Activated naive CD4-positive, alpha-beta T cell treated with anti-CD3 and anti-CD28 coated beads, Interleukin-2, amount 50 U/mL, for 72 hours (primary cell): ENCODE measurements around the gene ASB18. TPM values are rescaled to one million over a fixed set of nuclear protein-coding genes. Genes with fewer than 3 reads are reported as not detected.

Source experiments
- ATAC-seq, 2 donors: fragments of 150-1000 bp; cut with Tn5 transposase; 2 replicates each; pipeline ENCODE4 v1.10.0; 2021; ENCODE audit warnings: mild to moderate bottlenecking in 2 of 2, moderate library complexity in 2 of 2
- DNase-seq, 2 donors: peaks; one replicate each; pipeline ENCODE4 v3.0.0; 2021 to 2022; ENCODE audit warnings: low spot score in 2 of 2
- H3K27ac Mint-ChIP-seq, 2 donors: one replicate each; pipeline ENCODE4 v1.8.0; 2022; ENCODE audit warnings: mild to moderate bottlenecking in 2 of 2, mixed read lengths in 2 of 2
- H3K36me3 Mint-ChIP-seq, 2 donors: one replicate each; pipeline ENCODE4 v1.8.0; 2022; ENCODE audit warnings: mixed read lengths in 2 of 2
- H3K9me3 Mint-ChIP-seq, 2 donors: one replicate each; pipeline ENCODE4 v1.8.0; 2022; ENCODE audit warnings: mixed read lengths in 2 of 2
- total RNA-seq, 2 donors: library from RNA; stranded (reverse); gene quantifications; one replicate each; pipeline ENCODE4 v1.2.3, GENCODE V29; 2022

The ASB18 gene
- total RNA-seq, 2 donors from 2014 or later, result not detected

DNA sequence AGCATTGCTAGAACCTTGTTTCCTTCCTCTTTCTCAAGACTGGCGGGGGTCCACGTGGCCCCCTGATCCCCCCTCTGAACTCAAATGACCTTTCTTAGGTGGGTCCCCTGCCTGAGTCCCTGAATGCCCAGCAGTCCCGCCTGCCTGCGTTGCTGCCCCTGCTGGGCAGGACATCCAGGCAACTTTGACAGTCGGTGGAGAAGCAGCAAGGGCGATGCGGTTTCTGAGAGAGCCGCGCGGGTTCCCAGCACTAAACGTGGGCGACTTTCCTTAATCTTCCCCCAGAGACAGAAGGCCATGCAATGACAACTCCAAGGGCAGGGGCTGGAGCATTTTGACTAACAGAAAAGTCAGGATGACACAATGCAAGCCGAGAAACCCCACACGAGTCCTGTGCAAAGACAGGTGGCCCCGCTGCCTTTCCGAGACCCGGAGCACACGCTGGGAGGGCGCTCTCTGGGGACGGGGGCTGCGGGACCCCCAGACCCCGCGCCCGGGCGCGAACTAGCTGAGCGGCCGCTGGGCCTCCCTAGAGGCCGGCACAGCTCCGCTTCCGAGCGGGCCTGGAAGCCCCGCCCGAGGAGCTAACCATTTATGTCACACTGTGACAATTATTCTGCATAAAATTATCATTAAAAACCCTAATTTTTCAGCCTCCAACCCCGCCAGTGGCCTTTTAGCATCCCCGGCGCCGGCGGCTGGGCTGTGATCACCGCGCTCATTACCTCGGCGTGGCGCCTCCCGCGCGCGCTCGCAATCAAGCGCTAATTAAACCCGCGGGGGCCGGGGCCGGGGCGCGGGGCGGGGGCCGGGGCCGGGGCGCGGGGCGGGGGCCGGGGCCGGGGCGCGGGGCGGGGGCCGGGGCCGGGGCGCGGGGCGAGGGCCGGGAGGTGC lies 27.4 kb downstream of the ASB18 start:
- Mint-ChIP-seq H3K36me3 (peaks cover 0 to 6% of the 10 kb centered on the region in 2 donors), H3K9me3 (peaks cover 3 to 9% of the 10 kb centered on the region in 2 donors), H3K27ac (no peak overlapping the region)
- no peak for ATAC-seq
- no peak for DNase-seq

DNA sequence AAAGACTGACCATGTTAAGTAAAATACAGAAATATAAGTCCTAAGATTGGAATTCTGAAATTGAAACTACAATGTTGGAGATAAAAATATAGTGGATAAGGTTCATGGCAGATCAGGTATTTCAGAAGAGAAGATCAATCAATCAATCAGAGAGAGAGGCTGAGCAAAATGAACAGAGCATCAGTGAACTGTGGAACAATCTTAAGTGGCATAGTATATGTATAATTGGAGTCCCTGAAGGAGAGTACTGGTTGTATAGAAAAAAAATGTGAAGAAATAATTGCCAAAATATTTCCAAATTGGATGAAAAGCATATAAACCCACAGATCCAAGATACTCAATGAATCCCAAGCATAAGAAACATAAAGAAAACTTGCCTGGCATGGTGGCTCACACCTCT lies 35.0 kb downstream of the ASB18 start:
- no peak for ATAC-seq
- H3K36me3 Mint-ChIP-seq, result peaks cover 17 to 20% of the 10 kb centered on the region in 2 donors

DNA sequence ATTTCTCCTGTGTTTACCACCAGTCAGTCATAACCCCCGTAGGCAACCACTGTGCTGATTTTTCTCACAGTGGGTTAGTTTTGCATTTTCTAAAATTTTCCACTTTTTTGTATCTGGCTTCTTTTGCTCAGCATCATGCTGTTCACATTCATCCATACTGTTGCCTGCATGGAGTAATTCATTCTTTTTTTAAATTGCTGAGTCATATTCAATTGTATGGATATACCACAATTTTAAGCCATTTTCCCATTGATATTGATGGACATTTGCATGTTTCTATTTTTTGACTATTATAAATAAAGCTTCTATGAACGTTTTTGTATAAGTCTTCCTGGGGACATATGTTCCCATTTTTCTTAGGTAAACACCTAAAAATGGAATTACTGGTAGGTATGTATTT lies 40.5 kb downstream of the ASB18 start:
- no peak overlapping the region for H3K27ac Mint-ChIP-seq
- H3K36me3 Mint-ChIP-seq, result peaks cover 5 to 10% of the 10 kb centered on the region in 2 donors
- DNase-seq, result no peak
- peaks cover 9 to 13% of the 10 kb centered on the region in 2 donors for H3K9me3 Mint-ChIP-seq
- ATAC-seq, result no peak

More for the DNA sequence above, 35.0 kb downstream of the ASB18 start:
- no peak for DNase-seq
- H3K9me3 Mint-ChIP-seq, result peaks cover 19 to 26% of the 10 kb centered on the region in 2 donors
- no peak overlapping the region for H3K27ac Mint-ChIP-seq

DNA sequence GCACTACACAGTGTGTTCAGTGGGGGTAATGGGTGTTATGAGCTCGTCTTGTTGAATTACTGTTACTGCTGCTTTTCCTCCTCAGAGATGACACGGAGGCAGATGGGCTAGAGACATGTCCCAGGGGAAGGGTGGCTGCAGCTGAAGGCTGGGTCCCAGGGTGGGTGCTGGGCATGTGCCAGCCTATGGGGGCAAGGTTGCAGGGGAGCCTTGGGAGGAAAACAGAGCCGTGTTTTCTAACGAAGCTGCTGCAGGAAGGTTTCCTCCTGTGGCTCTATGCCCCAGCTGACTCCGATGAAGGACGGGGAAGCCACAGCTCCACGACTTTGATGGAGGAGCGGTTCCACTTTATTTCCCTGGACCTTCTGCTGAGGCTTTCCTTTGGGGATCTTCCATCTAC lies 42.4 kb downstream of the ASB18 start:
- DNase-seq (no peak), ATAC-seq (no peak)
- Mint-ChIP-seq H3K9me3 (peaks cover 0 to 9% of the 10 kb centered on the region in 2 donors), H3K36me3 (no peaks in the 10 kb centered on the region), H3K27ac (no peak overlapping the region)

DNA sequence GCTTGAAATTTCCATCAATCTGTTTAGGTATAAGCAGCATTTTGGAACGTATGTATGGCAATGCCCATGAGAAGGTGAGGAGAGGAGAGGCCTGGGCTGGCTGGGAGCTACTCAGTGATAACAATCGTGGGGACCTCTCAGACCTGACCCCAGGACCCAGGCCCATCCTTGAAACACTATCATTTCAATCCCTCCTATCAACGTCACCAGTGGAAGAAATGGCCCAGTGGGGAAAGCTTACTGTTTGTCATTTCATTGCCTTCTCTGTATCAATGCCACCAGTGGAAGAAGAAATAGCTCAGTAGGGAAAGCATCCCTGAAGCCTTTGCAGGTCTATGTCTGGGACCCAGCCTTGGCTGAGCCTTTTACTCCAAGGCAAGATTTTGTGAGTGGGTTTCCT lies 44.8 kb downstream of the ASB18 start:
- ATAC-seq (no peak), DNase-seq (no peak)
- no peaks in the 10 kb centered on the region for H3K36me3 Mint-ChIP-seq
- H3K9me3 Mint-ChIP-seq, result peaks cover 0 to 4% of the 10 kb centered on the region in 2 donors
- H3K27ac Mint-ChIP-seq, result no peak overlapping the region

DNA sequence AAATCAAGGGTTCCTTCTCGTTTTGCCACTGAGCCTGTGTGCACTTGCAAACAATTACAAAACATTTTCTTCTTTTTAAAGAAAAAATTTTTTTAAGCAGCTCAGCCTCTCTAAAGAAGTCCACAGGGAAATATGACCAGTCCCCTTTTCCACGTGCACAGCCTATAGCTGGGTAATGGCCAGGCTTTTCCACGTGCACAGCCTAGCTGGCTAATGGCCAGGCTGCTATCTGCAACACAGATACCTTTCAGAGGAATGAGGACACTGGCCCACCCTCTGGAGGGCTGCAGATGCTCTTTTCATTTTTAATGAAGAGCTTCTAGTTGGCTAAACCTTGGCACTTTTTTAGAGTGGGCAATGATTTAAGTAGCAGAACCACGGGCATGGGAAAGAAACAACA lies 46.3 kb downstream of the ASB18 start:
- Mint-ChIP-seq H3K9me3 (no peaks in the 10 kb centered on the region), H3K36me3 (peaks cover 0 to 6% of the 10 kb centered on the region in 2 donors), H3K27ac (no peak overlapping the region)
- ATAC-seq (no peak), DNase-seq (no peak)

DNA sequence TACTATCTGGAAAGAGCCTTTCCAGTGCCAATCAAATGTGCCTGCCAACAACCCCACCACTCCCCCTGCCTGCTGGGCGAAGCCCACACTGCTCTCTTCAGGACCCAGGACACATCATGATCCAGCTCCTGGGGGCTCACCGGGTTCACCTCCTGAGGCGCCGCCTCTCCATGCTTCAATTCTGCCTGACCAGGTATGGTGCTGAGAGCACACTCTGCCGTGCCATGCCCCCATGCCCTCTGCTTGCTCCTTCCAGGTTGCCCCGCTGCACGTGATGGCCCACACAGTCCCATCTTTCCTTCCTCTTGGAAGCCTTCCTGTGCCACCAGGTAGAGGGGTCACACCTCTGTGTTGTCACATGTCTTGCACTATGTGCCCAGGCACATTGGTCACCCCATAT lies 47.5 kb downstream of the ASB18 start:
- ATAC-seq, result no peak

DNA sequence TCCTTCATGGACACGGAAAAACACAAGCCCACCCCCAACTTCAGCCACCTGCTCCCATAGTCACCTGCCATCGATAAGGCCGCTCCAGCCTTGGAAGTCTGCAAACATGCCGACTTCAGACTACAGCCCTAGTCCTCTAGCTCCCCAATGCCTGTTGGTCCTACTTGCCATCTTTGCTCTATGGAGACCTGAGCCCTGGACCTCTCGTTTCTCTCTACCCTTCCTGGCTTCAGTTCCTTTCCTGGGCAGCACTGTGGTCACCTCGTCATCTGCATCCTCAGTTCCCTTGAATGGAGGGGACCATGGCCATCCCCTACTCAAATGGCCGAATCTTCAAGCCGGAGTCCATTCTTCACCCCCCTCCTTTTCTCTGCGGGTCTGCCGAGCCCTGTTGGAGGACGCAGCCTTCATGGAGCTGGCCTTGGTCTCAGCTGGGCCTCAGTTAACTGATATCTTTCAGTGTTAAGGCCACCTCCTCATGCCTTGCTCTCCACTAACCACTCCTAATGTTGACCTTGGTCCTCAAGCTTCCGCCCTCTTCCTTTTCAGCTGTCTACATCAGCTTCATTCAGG lies 48.4 kb downstream of the ASB18 start:
- Mint-ChIP-seq H3K9me3 (no peaks in the 10 kb centered on the region), H3K27ac (no peak overlapping the region), H3K36me3 (peaks cover 0 to 6% of the 10 kb centered on the region in 2 donors)
- ATAC-seq (no peak), DNase-seq (no peak)

More for the DNA sequence above, 47.5 kb downstream of the ASB18 start:
- H3K9me3 Mint-ChIP-seq, result no peaks in the 10 kb centered on the region
- no peak for DNase-seq
- H3K36me3 Mint-ChIP-seq, result peaks cover 0 to 6% of the 10 kb centered on the region in 2 donors
- no peak overlapping the region for H3K27ac Mint-ChIP-seq

DNA sequence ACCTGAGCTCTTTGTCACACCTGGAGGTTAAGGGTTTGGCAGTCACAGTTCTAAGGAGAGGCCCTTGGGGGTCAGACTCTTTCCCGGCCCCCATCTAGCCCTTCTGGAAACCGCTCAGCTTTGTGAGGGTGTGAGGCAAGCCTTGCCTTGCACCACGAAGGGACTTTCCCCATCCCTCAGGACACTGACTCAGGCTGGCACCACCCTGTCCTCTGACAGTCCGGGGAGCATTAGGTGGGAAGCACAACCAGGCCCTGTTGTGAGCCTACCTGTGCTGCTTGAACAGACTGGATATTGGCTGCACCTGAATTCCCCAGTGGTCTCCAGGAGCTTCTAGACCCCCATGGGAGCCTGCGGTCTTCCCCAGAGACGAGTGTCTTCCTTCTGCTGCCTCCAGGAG lies 49.0 kb downstream of the ASB18 start:
- Mint-ChIP-seq H3K36me3 (peaks cover 0 to 6% of the 10 kb centered on the region in 2 donors), H3K9me3 (no peaks in the 10 kb centered on the region), H3K27ac (no peak overlapping the region)
- ATAC-seq (no peak), DNase-seq (no peak)

DNA sequence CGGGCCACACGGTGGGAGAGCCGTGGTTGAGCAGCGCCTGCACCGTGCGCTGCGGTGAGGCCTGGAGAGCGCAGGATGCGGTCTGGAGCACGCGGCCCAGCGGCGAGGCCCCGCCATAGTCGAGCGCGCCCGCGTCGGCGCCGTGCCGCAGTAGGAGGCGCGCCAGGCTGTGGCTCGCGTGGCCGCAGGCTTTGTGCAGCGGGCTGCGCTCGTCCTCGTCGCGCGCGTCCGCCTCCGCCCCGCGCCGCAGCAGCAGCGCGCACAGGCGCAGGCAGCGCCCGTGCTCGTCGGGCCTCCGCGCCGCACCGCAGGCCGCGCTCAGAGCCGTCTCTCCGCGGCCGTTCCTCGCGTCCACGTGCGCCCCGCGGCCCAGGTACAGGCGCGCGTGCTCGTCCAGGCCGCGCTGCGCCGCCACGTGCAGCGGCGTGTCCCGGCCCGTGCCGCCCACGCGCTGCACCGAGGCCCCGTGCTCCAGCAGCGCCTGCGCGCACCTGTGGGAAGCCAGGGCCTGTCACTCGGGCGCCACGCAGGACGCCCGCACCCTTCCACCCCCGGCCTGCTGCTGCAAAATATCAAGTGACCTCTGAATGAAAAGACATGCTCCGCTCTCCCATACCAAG lies 49.7 kb downstream of the ASB18 start:
- ATAC-seq (no peak), DNase-seq (no peak)
- Mint-ChIP-seq H3K9me3 (no peaks in the 10 kb centered on the region), H3K27ac (no peak overlapping the region), H3K36me3 (peaks cover 0 to 6% of the 10 kb centered on the region in 2 donors)

DNA sequence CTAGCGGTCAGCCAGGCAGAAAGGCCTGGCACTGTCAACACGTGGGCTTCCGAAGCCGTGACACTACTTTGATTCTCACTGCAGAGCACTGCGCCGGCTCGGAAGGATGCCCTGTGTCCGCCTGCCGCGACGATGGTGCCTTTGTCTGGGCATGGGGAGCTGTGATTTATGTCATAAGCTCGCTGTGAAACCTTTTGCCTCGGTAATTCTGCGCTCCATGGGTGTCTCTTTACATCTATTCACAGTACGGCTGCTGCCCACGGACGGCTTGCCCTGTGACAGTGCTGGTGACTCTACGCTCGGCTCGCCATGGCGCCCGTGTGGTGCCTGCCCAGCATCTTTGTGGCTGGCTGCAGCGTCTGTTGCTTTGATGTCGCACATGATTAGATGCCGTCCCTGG lies 52.9 kb downstream of the ASB18 start:
- no peak for DNase-seq
- Mint-ChIP-seq H3K36me3 (peaks cover 0 to 6% of the 10 kb centered on the region in 2 donors), H3K27ac (no peak overlapping the region), H3K9me3 (peaks cover 0 to 7% of the 10 kb centered on the region in 2 donors)
- no peak for ATAC-seq

DNA sequence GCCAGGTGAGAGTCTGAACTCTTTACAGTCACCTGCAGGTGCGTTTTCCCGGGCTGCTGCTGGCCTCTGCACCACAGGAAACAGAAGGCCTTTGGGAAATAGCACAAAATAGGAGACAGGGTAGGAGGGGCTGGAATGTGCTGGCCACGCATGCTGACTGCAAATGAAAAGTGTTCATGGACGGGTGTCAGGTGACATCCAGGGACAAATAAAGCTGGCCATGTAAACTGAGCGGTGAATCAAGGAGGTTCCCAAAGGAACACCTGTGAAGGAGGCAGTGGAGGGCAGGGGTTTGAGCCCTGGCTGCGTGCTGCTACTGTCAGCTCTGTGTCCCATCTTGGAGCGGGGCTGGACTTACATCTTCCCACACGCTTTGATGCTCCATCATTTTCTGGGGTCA lies 53.7 kb downstream of the ASB18 start:
- no peak overlapping the region for H3K27ac Mint-ChIP-seq
- no peak for DNase-seq
- no peak for ATAC-seq
- H3K36me3 Mint-ChIP-seq, result peaks cover 0 to 6% of the 10 kb centered on the region in 2 donors
- peaks cover 0 to 12% of the 10 kb centered on the region in 2 donors for H3K9me3 Mint-ChIP-seq

DNA sequence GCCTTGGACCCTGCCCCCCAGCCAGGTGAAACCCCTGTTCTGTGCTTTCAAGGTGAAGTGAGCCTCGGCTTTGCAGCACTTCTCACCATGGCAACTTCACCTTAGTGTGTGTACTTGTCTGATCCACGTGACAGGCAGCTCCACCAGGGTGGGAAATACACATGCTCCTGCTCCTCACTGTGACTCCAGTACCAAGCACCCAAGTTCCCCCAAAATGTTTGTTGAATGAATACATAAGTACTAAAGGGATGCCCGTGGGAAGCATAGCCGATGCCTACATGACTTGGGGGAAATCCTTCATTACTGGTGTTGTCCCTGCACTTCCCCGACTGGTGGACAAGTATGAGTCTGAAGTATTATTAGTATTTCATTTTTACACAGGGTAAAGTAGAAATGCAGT lies 54.2 kb downstream of the ASB18 start:
- Mint-ChIP-seq H3K36me3 (peaks cover 0 to 6% of the 10 kb centered on the region in 2 donors), H3K27ac (no peak overlapping the region), H3K9me3 (peaks cover 0 to 12% of the 10 kb centered on the region in 2 donors)
- DNase-seq, result no peak
- ATAC-seq, result no peak

DNA sequence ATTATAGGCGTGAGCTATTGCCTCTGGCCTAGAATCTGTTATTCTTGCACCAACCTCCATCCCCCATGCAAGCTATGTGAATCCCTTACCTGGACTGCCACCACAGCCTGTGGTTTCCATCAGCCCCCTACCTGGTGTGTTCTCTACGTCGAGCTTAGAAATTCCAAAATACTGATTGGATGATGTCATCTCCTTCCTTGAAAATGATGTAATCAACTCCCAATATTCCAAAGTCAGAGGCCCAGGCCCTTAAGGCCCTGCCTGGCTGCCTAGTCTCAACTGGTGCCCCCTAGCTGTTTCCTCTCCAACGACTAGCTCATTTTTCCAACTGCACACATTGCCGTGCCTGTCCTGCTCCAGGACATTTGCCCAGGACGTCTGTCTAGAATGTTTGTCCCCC lies 54.7 kb downstream of the ASB18 start:
- H3K9me3 Mint-ChIP-seq, result peaks cover 0 to 12% of the 10 kb centered on the region in 2 donors
- DNase-seq (no peak), ATAC-seq (no peak)
- H3K27ac Mint-ChIP-seq, result no peak overlapping the region
- peaks cover 0 to 6% of the 10 kb centered on the region in 2 donors for H3K36me3 Mint-ChIP-seq

DNA sequence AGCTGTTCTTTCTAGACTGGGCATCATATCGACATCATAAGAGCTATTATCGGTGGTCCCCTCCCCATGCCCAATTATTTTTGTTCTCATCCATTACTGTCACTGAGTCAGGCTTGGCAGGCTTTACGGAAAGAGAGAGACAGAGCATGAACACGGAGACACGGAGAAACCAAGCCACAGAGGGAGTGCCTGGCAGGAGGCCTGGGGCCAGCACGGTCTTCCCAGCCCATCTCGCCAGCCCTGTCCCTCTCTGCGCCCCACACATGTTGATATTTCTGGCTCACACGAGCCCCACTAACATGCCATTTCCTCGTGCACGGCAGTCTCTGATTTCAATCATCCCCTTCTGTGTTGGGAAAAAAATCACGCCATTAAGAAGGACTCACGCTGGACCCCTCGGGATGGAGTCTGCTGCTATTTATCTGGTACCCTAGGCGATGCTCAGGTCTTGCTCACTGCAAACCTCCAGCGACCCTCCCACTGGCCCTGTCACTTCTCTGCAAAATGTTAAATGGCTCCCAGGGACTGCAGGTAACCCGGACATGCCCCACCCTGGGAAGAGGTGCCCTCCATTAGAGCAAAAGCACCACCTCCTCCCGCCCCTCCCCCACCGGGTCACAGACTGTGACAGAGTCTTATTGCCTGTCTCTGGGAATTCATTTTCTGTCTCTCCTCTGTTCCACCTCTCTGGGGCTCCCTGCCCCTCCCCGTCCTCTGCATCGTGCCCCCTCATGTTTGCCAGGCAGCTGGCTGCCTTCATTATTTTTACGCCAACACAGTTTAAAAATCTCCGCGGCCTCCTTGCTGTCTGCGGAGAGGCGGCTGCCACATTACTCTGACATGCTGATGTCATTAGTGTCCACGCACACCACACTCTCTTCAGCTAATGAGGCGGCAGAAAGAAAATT lies 55.9 kb downstream of the ASB18 start:
- peaks cover 0 to 12% of the 10 kb centered on the region in 2 donors for H3K9me3 Mint-ChIP-seq
- no peak for ATAC-seq
- DNase-seq, result no peak

DNA sequence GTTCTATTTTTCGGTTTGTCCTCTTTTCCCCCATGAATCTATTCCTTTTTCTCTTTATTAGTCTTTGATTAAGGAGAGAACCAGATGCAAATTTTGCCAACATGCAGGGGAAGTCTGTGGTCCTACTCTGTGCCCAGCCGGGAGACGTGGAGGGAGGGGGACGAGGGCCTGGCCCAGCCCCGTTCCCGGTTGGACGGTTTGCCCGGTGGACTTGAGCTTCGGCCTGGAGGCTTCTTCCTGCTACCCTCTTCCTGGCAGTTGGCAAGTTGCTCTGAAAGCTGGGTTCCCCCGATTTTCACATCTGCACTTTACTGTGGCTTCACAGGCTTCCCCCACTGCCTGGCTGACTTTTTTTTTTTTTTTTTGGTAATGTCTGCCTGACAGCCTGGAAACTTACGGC lies 56.7 kb downstream of the ASB18 start:
- Mint-ChIP-seq H3K36me3 (no peaks in the 10 kb centered on the region), H3K9me3 (peaks cover 0 to 12% of the 10 kb centered on the region in 2 donors), H3K27ac (no peak overlapping the region)
- ATAC-seq, result no peak
- no peak for DNase-seq

More for the DNA sequence above, 55.9 kb downstream of the ASB18 start:
- Mint-ChIP-seq H3K27ac (no peak overlapping the region), H3K36me3 (peaks cover 0 to 2% of the 10 kb centered on the region in 2 donors)
